Endothelial cell of hepatic sinusoid (primary cell): Measurements from ENCODE around the gene PPIL3.
"Not testable (repeated sequence)": the region's sequence is repeated elsewhere in the genome, so short reads cannot be mapped to it uniquely, and the experiment has no call there.

Experiments used
- in situ Hi-C: cut with HindIII; loops from 2 replicates; pipeline ENCODE4 v1.10.0; 2017; ENCODE audit warnings: low sequenced_read_pairs

PPIL3 gene

GRCh38 chr2:200888704-200889625 is at the start of gene PPIL3, which contains the start of gene NIF3L1:
PPIL3 (minus strand) TSS chr2:200889077; CDS start chr2:200887615, 1,462 bp downstream.
NIF3L1 (plus strand) TSS chr2:200889371; CDS start chr2:200891944, 2,573 bp downstream.
- in situ Hi-C loops, result no loop called here

- in situ Hi-C loops, result no loop called here
These were observed 42.2 kb upstream of the PPIL3 start for GRCh38 chr2:200930947-200931626.

- in situ Hi-C loops, result no loop called here
These were observed 40.7 kb upstream of the PPIL3 start for GRCh38 chr2:200929334-200930249.

- in situ Hi-C loops, result loop anchor here (25.0 kb wide), 1 partner anchor 265 kb away; the partner anchor contains the start of gene CASP10
These were observed 33.6 kb upstream of the PPIL3 start for GRCh38 chr2:200922439-200922838.

- in situ Hi-C loops, result loop anchor here (10.0 to 25.0 kb wide), 2 partner anchors 274 to 451 kb away; partner anchors contain the start of gene CASP10
These were observed 24.8 kb upstream of the PPIL3 start for GRCh38 chr2:200913654-200914053.

GRCh38 chr2:200909958-200910357 is 21.1 kb upstream of the PPIL3 start:
- in situ Hi-C loops, result loop anchor here (10.0 to 25.0 kb wide), 2 partner anchors 277 to 455 kb away; partner anchors contain the start of gene CASP10

- in situ Hi-C loops, result loop anchor here (25.0 kb wide), 1 partner anchor 282 kb away; the partner anchor contains the start of gene CASP10
These were observed 16.9 kb upstream of the PPIL3 start for GRCh38 chr2:200905618-200906296.

GRCh38 chr2:200901459-200902072 is 12.7 kb upstream of the PPIL3 start:
- in situ Hi-C loops, result loop anchor here (25.0 kb wide), 1 partner anchor 286 kb away; the partner anchor contains the start of gene CASP10

GRCh38 chr2:200899482-200899881 is 10.6 kb upstream of the PPIL3 start:
- in situ Hi-C loops, result no loop called here

- in situ Hi-C loops, result not testable (repeated sequence)
These were observed 7.1 kb downstream of the PPIL3 start for GRCh38 chr2:200881715-200882249.

- in situ Hi-C loops, result no loop called here
These were observed 10.5 kb downstream of the PPIL3 start for GRCh38 chr2:200878289-200878880.

GRCh38 chr2:200877443-200877842 is 11.4 kb downstream of the PPIL3 start:
- in situ Hi-C loops, result no loop called here

GRCh38 chr2:200873560-200873959 is 15.3 kb downstream of the PPIL3 start:
- in situ Hi-C loops, result no loop called here

- in situ Hi-C loops, result no loop called here
These were observed 17.7 kb downstream of the PPIL3 start for GRCh38 chr2:200871151-200871550.

GRCh38 chr2:200869014-200869413 is 19.9 kb downstream of the PPIL3 start:
- in situ Hi-C loops, result no loop called here

GRCh38 chr2:200864176-200865034 is 24.5 kb downstream of the PPIL3 start, which contains the start of gene CLK1:
CLK1 (minus strand) TSS chr2:200864658; CDS start chr2:200861862, 2,796 bp downstream.
- in situ Hi-C loops, result no loop called here

GRCh38 chr2:200863782-200864175 is 25.1 kb downstream of the PPIL3 start:
- in situ Hi-C loops, result no loop called here
